Measurements from ENCODE around the gene ARHGEF7. TPM values are rescaled to one million over a fixed set of nuclear protein-coding genes. Genes with fewer than 3 reads are reported as not detected.

The ARHGEF7 gene
- total RNA-seq, 3 donors from 2014 or later, result 42.8 to 49.6 (median 45.1) TPM

- Mint-ChIP-seq H3K4me3 (no peak overlapping the region), H3K4me1 (ENCODE audit: low read depth) (peaks cover 44% of the 10 kb centered on the region), H3K9me3 (no peaks in the 10 kb centered on the region), H3K27me3 (ENCODE audit: low read depth) (no peaks in the 10 kb centered on the region), H3K36me3 (ENCODE audit: insufficient read depth) (peaks cover 11% of the 10 kb centered on the region)
- ATAC-seq, result no peak
- DNase-seq, result no peak
Measured at GRCh38 chr13:111215081-111216047, 100.3 kb downstream of the ARHGEF7 start.

GRCh38 chr13:111216166-111216960 lies 101.3 kb downstream of the ARHGEF7 start:
- DNase-seq, result peak; percentile 43
- Mint-ChIP-seq H3K27me3 (ENCODE audit: low read depth) (no peaks in the 10 kb centered on the region), H3K9me3 (no peaks in the 10 kb centered on the region), H3K4me3 (no peak overlapping the region), H3K36me3 (ENCODE audit: insufficient read depth) (peaks cover 9% of the 10 kb centered on the region), H3K4me1 (ENCODE audit: low read depth) (peaks cover 37% of the 10 kb centered on the region)
- ATAC-seq, result peak; percentile 43

GRCh38 chr13:111217641-111218040 lies 102.5 kb downstream of the ARHGEF7 start:
- Mint-ChIP-seq H3K27me3 (ENCODE audit: low read depth) (no peaks in the 10 kb centered on the region), H3K36me3 (ENCODE audit: insufficient read depth) (peaks cover 8% of the 10 kb centered on the region), H3K9me3 (no peaks in the 10 kb centered on the region), H3K4me1 (ENCODE audit: low read depth) (peaks cover 33% of the 10 kb centered on the region), H3K4me3 (no peak overlapping the region)
- no peak for ATAC-seq
- no peak for DNase-seq

- H3K36me3 Mint-ChIP-seq (ENCODE audit: insufficient read depth), result peaks cover 8% of the 10 kb centered on the region
- no peaks in the 10 kb centered on the region for H3K27me3 Mint-ChIP-seq (ENCODE audit: low read depth)
- no peaks in the 10 kb centered on the region for H3K9me3 Mint-ChIP-seq
- no peak for ATAC-seq
- DNase-seq, result no peak
- H3K4me3 Mint-ChIP-seq, result no peak overlapping the region
- H3K4me1 Mint-ChIP-seq (ENCODE audit: low read depth), result peaks cover 27% of the 10 kb centered on the region
Measured at GRCh38 chr13:111219280-111219679, 104.2 kb downstream of the ARHGEF7 start.

- Mint-ChIP-seq H3K27me3 (ENCODE audit: low read depth) (no peaks in the 10 kb centered on the region), H3K9me3 (no peaks in the 10 kb centered on the region), H3K4me3 (no peak overlapping the region), H3K4me1 (ENCODE audit: low read depth) (peaks cover 27% of the 10 kb centered on the region), H3K36me3 (ENCODE audit: insufficient read depth) (peaks cover 8% of the 10 kb centered on the region)
- ATAC-seq (no peak), DNase-seq (no peak)
Measured at GRCh38 chr13:111219950-111220349, 104.8 kb downstream of the ARHGEF7 start.

GRCh38 chr13:111225166-111225565 lies 110.1 kb downstream of the ARHGEF7 start:
- Mint-ChIP-seq H3K4me3 (no peak overlapping the region), H3K9me3 (no peaks in the 10 kb centered on the region), H3K36me3 (ENCODE audit: insufficient read depth) (peaks cover 16% of the 10 kb centered on the region), H3K27me3 (ENCODE audit: low read depth) (no peaks in the 10 kb centered on the region), H3K4me1 (ENCODE audit: low read depth) (peaks cover 25% of the 10 kb centered on the region)
- no peak for DNase-seq
- no peak for ATAC-seq

GRCh38 chr13:111225810-111226546 lies 110.9 kb downstream of the ARHGEF7 start:
- DNase-seq (no peak), ATAC-seq (no peak)
- Mint-ChIP-seq H3K27me3 (ENCODE audit: low read depth) (no peaks in the 10 kb centered on the region), H3K4me3 (no peak overlapping the region), H3K36me3 (ENCODE audit: insufficient read depth) (peaks cover 17% of the 10 kb centered on the region), H3K4me1 (ENCODE audit: low read depth) (peaks cover 25% of the 10 kb centered on the region), H3K9me3 (no peaks in the 10 kb centered on the region)

- Mint-ChIP-seq H3K4me3 (no peak overlapping the region), H3K27me3 (ENCODE audit: low read depth) (no peaks in the 10 kb centered on the region), H3K9me3 (no peaks in the 10 kb centered on the region), H3K4me1 (ENCODE audit: low read depth) (peaks cover 33% of the 10 kb centered on the region), H3K36me3 (ENCODE audit: insufficient read depth) (peaks cover 22% of the 10 kb centered on the region)
- ATAC-seq (no peak), DNase-seq (no peak)
Measured at GRCh38 chr13:111227405-111227804, 112.3 kb downstream of the ARHGEF7 start.

- peaks cover 31% of the 10 kb centered on the region for H3K4me1 Mint-ChIP-seq (ENCODE audit: low read depth)
- ATAC-seq (no peak), DNase-seq (no peak)
- no peak overlapping the region for H3K4me3 Mint-ChIP-seq
- H3K27me3 Mint-ChIP-seq (ENCODE audit: low read depth), result no peaks in the 10 kb centered on the region
- H3K9me3 Mint-ChIP-seq, result no peaks in the 10 kb centered on the region
- H3K36me3 Mint-ChIP-seq (ENCODE audit: insufficient read depth), result peaks cover 33% of the 10 kb centered on the region
Measured at GRCh38 chr13:111228262-111229144, 113.4 kb downstream of the ARHGEF7 start.

- Mint-ChIP-seq H3K27me3 (ENCODE audit: low read depth) (no peaks in the 10 kb centered on the region), H3K36me3 (ENCODE audit: insufficient read depth) (peaks cover 50% of the 10 kb centered on the region), H3K4me3 (no peak overlapping the region), H3K9me3 (no peaks in the 10 kb centered on the region), H3K4me1 (ENCODE audit: low read depth) (peaks cover 28% of the 10 kb centered on the region)
- ATAC-seq (no peak), DNase-seq (no peak)
Measured at GRCh38 chr13:111230385-111230930, 115.3 kb downstream of the ARHGEF7 start.

GRCh38 chr13:111232191-111232590 lies 117.1 kb downstream of the ARHGEF7 start:
- peaks cover 50% of the 10 kb centered on the region for H3K36me3 Mint-ChIP-seq (ENCODE audit: insufficient read depth)

GRCh38 chr13:111233080-111233479 lies 118.0 kb downstream of the ARHGEF7 start:
- no peak for DNase-seq
- no peak overlapping the region for H3K4me3 Mint-ChIP-seq
- no peaks in the 10 kb centered on the region for H3K9me3 Mint-ChIP-seq
- peaks cover 49% of the 10 kb centered on the region for H3K36me3 Mint-ChIP-seq (ENCODE audit: insufficient read depth)
- H3K4me1 Mint-ChIP-seq (ENCODE audit: low read depth), result peaks cover 13% of the 10 kb centered on the region
- H3K27me3 Mint-ChIP-seq (ENCODE audit: low read depth), result no peaks in the 10 kb centered on the region
- ATAC-seq, result no peak

More at GRCh38 chr13:111232191-111232590, 117.1 kb downstream of the ARHGEF7 start:
- no peaks in the 10 kb centered on the region for H3K9me3 Mint-ChIP-seq
- H3K4me3 Mint-ChIP-seq, result no peak overlapping the region
- H3K27me3 Mint-ChIP-seq (ENCODE audit: low read depth), result no peaks in the 10 kb centered on the region
- DNase-seq, result no peak
- ATAC-seq, result no peak
- H3K4me1 Mint-ChIP-seq (ENCODE audit: low read depth), result peaks cover 16% of the 10 kb centered on the region

Data from activated T-cell treated with anti-CD3 and anti-CD28 coated beads, Interleukin-2, amount 50 U/mL, for 4 hours (primary cell).